NCI-H2107 (cell line): Measurements from ENCODE around the gene SMIM44.
"Not testable (repeated sequence)": the region's sequence is repeated elsewhere in the genome, so short reads cannot be mapped to it uniquely, and the experiment has no call there.

ENCODE experiments used
- DNase-seq: peaks from one replicate; lab custom pipeline; 2025; lab: John Stamatoyannopoulos, UW

SMIM44 gene

GRCh38 chr19:3483226-3483628 is at the start of gene SMIM44:
TSS of gene SMIM44 (minus strand) at chr19:3483441. CDS start at chr19:3483403, 38 bp downstream.
- no peak for DNase-seq

- DNase-seq, result no peak
Measured at GRCh38 chr19:3533033-3533432, 49.8 kb upstream of the SMIM44 start.

GRCh38 chr19:3532154-3532786 is 49.0 kb upstream of the SMIM44 start:
- DNase-seq, result no peak

GRCh38 chr19:3531716-3532115 is 48.5 kb upstream of the SMIM44 start:
- no peak for DNase-seq

- DNase-seq, result no peak
Measured at GRCh38 chr19:3530389-3530788, 47.1 kb upstream of the SMIM44 start.

DNA sequence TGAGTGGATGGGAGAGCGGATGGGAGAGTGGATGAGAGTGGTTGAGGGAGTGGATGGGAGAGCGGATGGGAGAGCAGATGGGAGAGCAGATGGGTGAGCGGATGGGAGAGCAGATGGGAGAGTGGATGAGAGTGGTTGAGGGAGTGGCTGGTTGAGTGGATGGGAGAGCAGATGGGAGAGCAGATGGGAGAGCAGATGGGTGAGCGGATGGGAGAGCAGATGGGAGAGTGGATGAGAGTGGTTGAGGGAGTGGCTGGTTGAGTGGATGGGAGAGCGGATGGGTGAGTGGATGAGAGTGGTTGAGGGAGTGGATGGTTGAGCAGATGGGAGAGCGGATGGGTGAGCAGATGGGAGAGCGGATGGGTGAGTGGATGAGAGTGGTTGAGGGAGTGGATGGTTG is 46.1 kb upstream of the SMIM44 start:
- DNase-seq, result not testable (repeated sequence)

DNA sequence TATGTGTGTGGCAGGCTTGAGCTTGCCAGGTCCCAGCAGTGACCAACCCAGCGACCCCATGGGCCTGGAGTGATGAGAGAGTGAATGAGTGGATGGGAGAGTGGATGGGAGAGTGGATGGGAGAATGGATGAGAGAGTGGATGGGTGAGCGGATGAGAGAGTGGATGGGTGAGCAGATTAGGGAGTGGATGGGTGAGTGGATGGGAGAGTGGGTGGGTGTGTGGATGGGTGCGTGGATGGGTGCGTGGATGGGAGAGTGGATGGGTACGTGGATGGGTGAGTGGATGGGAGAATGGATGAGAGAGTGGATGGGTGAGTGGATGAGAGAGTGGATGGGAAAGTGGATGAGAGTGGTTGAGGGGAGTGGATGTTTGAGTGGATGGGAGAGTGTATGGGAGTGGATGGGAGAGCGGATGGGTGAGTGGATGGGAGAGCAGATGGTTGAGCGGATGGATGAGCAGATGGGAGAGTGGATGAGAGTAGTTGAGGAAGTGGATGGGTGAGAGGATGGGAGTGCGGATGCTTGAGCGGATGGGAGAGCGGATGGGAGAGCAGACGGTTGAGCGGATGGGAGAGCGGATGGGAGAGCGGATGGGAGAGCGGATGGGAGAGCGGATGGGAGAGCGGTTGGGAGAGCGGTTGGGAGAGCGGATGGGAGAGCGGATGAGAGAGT is 45.4 kb upstream of the SMIM44 start:
- DNase-seq, result no peak

DNA sequence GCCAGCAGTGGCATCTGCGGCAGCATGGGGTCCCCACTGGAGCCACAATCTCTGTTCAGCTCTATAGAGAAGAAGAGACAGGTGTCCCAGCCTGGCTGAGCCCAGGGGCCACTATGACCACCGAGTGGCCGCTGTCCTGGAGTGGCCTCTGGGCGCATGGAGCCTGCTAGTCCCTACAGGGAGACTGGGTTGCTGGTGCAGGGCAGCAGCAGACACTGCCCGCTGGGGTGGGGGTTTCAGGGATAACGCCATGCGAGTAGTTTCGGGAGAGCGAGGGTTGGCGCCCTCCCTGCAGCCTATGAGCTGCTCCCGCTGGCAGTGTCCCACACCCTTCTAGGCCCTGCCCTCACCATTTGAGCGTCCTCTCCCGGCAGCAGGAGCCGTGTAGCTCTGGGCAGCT is 44.8 kb upstream of the SMIM44 start:
- DNase-seq, result no peak

DNA sequence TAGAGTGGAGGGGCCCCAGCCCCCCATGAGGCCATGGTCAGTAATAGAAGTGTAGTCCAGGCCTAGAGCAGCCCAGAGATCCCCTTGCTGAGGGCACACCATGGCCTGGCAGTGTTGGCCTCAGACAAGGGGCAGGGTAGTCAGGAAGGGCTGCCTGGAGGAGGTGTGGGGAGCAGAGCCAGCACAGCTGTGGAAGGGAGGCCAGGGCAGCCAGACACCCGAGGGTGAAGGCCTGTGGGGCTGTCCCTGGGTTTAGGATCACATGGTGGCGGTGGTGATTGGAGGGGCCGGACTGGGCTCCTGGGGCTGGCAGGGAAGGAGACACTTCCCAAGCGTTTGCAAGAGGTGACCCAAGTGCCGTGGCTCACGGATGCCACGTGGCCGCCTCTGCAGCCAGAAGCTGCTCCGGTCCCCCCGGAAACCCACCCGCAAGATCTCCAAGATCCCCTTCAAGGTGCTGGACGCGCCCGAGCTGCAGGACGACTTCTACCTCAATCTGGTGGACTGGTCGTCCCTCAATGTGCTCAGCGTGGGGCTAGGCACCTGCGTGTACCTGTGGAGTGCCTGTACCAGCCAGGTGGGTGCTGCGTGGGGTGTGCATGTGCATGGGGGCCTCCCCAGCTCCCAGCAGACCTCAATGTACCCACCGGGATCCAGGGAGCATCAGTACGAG is 44.1 kb upstream of the SMIM44 start:
- DNase-seq, result no peak

- DNase-seq, result no peak
Measured at GRCh38 chr19:3526507-3527237, 43.4 kb upstream of the SMIM44 start.

GRCh38 chr19:3524904-3525451 is 41.7 kb upstream of the SMIM44 start:
- DNase-seq, result no peak

GRCh38 chr19:3524078-3524842 is 41.0 kb upstream of the SMIM44 start:
- no peak for DNase-seq

- no peak for DNase-seq
Measured at GRCh38 chr19:3523361-3524077, 40.3 kb upstream of the SMIM44 start.

- DNase-seq, result no peak
Measured at GRCh38 chr19:3522421-3523360, 39.5 kb upstream of the SMIM44 start.

DNA sequence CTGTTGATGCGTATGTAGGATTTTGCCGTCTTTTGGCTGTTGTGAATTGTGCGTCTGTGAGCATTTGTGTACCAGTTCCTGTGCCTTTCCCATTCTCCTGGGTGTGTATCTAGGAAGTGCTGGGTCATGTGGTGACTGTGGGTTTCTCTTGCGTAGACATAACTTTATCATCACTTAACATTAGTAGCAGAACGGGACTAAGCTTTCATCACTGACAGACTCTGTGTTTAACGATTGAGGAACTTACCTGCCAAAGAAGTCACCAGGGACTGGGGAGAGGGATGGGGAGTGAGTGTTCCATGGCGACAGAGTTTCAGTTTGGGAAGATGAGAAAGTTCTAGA is 37.8 kb upstream of the SMIM44 start:
- no peak for DNase-seq

DNA sequence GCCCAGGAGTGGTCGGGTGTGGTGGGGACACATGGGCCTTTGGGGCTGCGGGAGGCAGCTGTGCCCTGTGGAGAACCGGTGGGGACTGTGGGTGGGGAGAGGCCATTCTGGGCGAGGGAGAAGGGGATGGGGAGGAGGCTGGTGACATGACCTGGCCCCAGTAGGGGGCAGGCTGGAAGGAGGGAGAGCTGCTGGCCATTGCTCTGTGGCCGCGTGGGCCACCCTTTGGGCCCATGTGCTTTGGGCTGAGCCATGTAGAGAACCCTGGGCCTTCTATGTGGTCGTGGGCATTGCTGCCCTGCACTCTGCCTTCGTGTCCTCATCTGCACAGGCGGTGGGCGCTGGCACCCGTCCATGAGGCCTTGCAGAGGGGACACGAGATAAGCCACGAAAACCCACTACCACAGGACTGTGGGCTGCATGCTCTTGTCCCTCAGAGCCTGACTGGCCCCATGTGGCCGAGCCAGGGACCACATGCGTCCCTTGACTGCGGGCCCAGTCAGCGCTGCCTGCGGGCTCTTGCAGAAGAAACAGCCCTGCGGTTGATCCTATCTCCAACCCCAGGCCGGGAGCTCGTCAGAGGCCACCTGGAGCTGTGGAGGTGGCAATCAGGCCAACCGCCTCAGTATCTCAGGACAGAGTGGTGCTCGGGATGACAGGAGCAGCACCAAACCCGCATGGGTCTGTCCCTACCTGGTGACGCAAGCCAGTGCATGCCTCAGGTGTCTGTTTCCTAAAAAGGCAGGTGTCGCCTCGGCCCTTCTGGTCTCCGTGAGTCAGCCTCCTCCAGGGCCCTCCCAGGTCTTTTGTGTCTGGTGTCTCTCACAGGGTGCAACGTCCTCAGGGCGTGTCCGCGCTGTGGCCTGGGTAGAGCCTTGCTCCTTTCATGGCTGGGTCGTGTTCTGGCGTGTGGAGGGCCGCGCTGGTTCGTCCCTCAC is 37.2 kb upstream of the SMIM44 start:
- DNase-seq, result peak; percentile 86

GRCh38 chr19:3519126-3519525 is 35.9 kb upstream of the SMIM44 start:
- no peak for DNase-seq

DNA sequence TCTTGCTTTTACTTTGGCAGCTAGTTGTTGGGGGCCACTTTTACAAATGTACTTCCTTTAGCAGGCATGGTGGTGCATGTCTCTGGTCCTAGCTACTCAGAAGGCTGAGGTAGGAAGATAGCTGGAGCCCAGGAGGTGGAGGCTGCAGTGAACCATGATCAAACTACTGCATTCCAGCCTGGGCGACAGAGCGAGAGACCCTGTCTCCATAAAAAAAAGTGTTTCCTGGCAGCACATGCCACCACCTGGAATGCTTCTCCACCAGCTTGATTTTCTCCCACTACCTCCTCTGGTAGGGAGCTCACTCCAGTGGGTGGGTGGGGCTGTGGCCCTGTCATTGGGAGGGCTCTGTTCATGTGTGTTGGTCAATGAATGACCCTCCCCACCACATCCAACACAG is 35.4 kb upstream of the SMIM44 start:
- no peak for DNase-seq

GRCh38 chr19:3518255-3518654 is 35.0 kb upstream of the SMIM44 start:
- no peak for DNase-seq
